ENCODE results near the gene HOXD1. TPM values are rescaled to one million over a fixed set of nuclear protein-coding genes. Genes with fewer than 3 reads are reported as not detected.
A peak's percentile ranks its signal among the peaks of the same experiment; 100 is the strongest.

Gene HOXD1
- total RNA-seq, 4 donors from 2014 or later = 0.20 TPM; not detected in 3

GRCh38 chr2:176164201-176164600 lies 24.3 kb upstream of the HOXD1 start:
- H3K27ac ChIP-seq = no peak overlapping the region
- H3K4me3 ChIP-seq = no peak overlapping the region
- DNase-seq = no peak
- H3K4me1 ChIP-seq = peaks cover 0 to 5% of the 10 kb centered on the region in 2 donors
- in situ Hi-C loops (cut with MboI; ENCODE audit: low sequenced_read_pairs in 4 of 4) = no loop called here
- no peaks in the 10 kb centered on the region for H3K36me3 ChIP-seq
- H3K9me3 ChIP-seq = no peaks in the 10 kb centered on the region
- TF ChIP-seq POLR2A (IDR thresholded peaks at IDR 0.05) = no peak
- TF ChIP-seq CTCF (IDR thresholded peaks at IDR 0.05 in 4 of 5, conservative IDR thresholded peaks at IDR 0.05 in 1 of 5) = no peak
- H3K27me3 ChIP-seq = peaks cover 33 to 64% (median 63%) of the 10 kb centered on the region in 3 donors
- ATAC-seq = no peak
- intact Hi-C loops (cut with DNase I; ENCODE audit: low total_unique reads) = no loop called here

- intact Hi-C loops (cut with DNase I; ENCODE audit: low total_unique reads) = no loop called here
- Histone ChIP-seq H3K27ac (no peak overlapping the region), H3K36me3 (no peaks in the 10 kb centered on the region), H3K4me3 (peak overlapping the region in 1 of 4 donors; percentile 17), H3K9me3 (no peaks in the 10 kb centered on the region), H3K4me1 (peaks cover 0 to 5% of the 10 kb centered on the region in 2 donors), H3K27me3 (peaks cover 27 to 58% (median 57%) of the 10 kb centered on the region in 3 donors)
- DNase-seq = no peak
- TF ChIP-seq CTCF (IDR thresholded peaks at IDR 0.05 in 4 of 5, conservative IDR thresholded peaks at IDR 0.05 in 1 of 5) (no peak), POLR2A (IDR thresholded peaks at IDR 0.05) (no peak)
- in situ Hi-C loops (cut with MboI; ENCODE audit: low sequenced_read_pairs in 4 of 4) = no loop called here
- no peak for ATAC-seq
Observed at GRCh38 chr2:176164611-176165369, 23.7 kb upstream of the HOXD1 start.

GRCh38 chr2:176165370-176166050 lies 23.0 kb upstream of the HOXD1 start:
- ATAC-seq = no peak
- no peak for DNase-seq
- H3K9me3 ChIP-seq = no peaks in the 10 kb centered on the region
- H3K4me3 ChIP-seq = peak overlapping the region in 1 of 4 donors; percentile 17
- peaks cover 24 to 51% (median 50%) of the 10 kb centered on the region in 3 donors for H3K27me3 ChIP-seq
- H3K4me1 ChIP-seq = peaks cover 0 to 5% of the 10 kb centered on the region in 2 donors
- H3K36me3 ChIP-seq = no peaks in the 10 kb centered on the region
- intact Hi-C loops (cut with DNase I; ENCODE audit: low total_unique reads) (no loop called here), in situ Hi-C loops (cut with MboI; ENCODE audit: low sequenced_read_pairs in 4 of 4) (no loop called here)
- TF ChIP-seq CTCF (IDR thresholded peaks at IDR 0.05 in 4 of 5, conservative IDR thresholded peaks at IDR 0.05 in 1 of 5) (no peak), POLR2A (IDR thresholded peaks at IDR 0.05) (no peak)
- no peak overlapping the region for H3K27ac ChIP-seq

- TF ChIP-seq POLR2A (IDR thresholded peaks at IDR 0.05) (no peak), CTCF (IDR thresholded peaks at IDR 0.05 in 4 of 5, conservative IDR thresholded peaks at IDR 0.05 in 1 of 5) (no peak)
- H3K27me3 ChIP-seq = peaks cover 19 to 47% (median 43%) of the 10 kb centered on the region in 3 donors
- H3K9me3 ChIP-seq = no peaks in the 10 kb centered on the region
- no peaks in the 10 kb centered on the region for H3K36me3 ChIP-seq
- no peaks in the 10 kb centered on the region for H3K4me1 ChIP-seq
- no peak overlapping the region for H3K27ac ChIP-seq
- in situ Hi-C loops (cut with MboI; ENCODE audit: low sequenced_read_pairs in 4 of 4) = no loop called here
- DNase-seq (no peak), ATAC-seq (no peak)
- no peak overlapping the region for H3K4me3 ChIP-seq
- intact Hi-C loops (cut with DNase I; ENCODE audit: low total_unique reads) = no loop called here
Observed at GRCh38 chr2:176166272-176166671, 22.2 kb upstream of the HOXD1 start.

Measured in gastrocnemius medialis (tissue), 4 donors.